ENCODE data around the gene PCYT1A.
"Not testable (repeated sequence)": the region's sequence is repeated elsewhere in the genome, so short reads cannot be mapped to it uniquely, and the experiment has no call there.

The PCYT1A gene

GRCh38 chr3:196189566-196190347 is 97.8 kb downstream of the PCYT1A start:
- peak; percentile 58 for DNase-seq

GRCh38 chr3:196186651-196187573 is 100.6 kb downstream of the PCYT1A start:
- peak; percentile 75 for DNase-seq

- DNase-seq: no peak
Measured at GRCh38 chr3:196184881-196185280, 102.6 kb downstream of the PCYT1A start.

GRCh38 chr3:196184169-196184432 is 103.4 kb downstream of the PCYT1A start:
- DNase-seq: not testable (repeated sequence)

GRCh38 chr3:196181127-196181546 is 106.4 kb downstream of the PCYT1A start:
- DNase-seq: peak; percentile 82

- DNase-seq: no peak
Measured at GRCh38 chr3:196180346-196180745, 107.2 kb downstream of the PCYT1A start.

All from NCI-H1436 (cell line).